GM23338 (cell line): ENCODE measurements around the gene ATP9B. TPM values are rescaled to one million over a fixed set of nuclear protein-coding genes. Genes with fewer than 3 reads are reported as not detected.

Experiments used
- ATAC-seq: fragments of 200-7000 bp; cut with Tn5 transposase; 3 replicates; pipeline ENCODE4 v1.9.1; 2020
- DNase-seq: peaks from one replicate; pipeline ENCODE4 v3.0.0-alpha.2; 2015; ENCODE audit warnings: low spot score
- H2AFZ ChIP-seq: fragments of 200-600 bp; sonication (generic); 2 replicates; pipeline ENCODE4 v1.8.0; 2016; ENCODE audit warnings: antibody characterized with exemption, mild to moderate bottlenecking, moderate library complexity
- H3F3A ChIP-seq: fragments of 200-600 bp; sonication (generic); replicated peaks from 2 replicates; pipeline ENCODE4 v1.8.0; 2017; ENCODE audit warnings: antibody characterized with exemption, mixed run types, low read depth
- H3K27ac ChIP-seq: fragments of 200-600 bp; sonication (generic); 2 replicates; pipeline ENCODE4 v1.6.1; 2016; ENCODE audit warnings: low read depth
- H3K27me3 ChIP-seq: fragments of 200-600 bp; sonication (generic); 2 replicates; pipeline ENCODE4 v1.8.0; 2016; ENCODE audit warnings: mild to moderate bottlenecking, mixed run types, moderate library complexity; ENCODE audit not compliant: insufficient read depth
- H3K36me3 ChIP-seq: fragments of 200-600 bp; sonication (generic); 2 replicates; pipeline ENCODE4 v1.8.0; 2016; ENCODE audit warnings: mild to moderate bottlenecking; ENCODE audit not compliant: insufficient read depth
- H3K4me1 ChIP-seq: fragments of 200-600 bp; sonication (generic); 2 replicates; pipeline ENCODE4 v1.8.0; 2016; ENCODE audit warnings: mild to moderate bottlenecking, moderate library complexity; ENCODE audit not compliant: insufficient read depth
- H3K4me2 ChIP-seq: fragments of 200-600 bp; sonication (generic); 2 replicates; pipeline ENCODE4 v1.7.1; 2017; ENCODE audit warnings: mixed run types
- H3K4me3 ChIP-seq: fragments of 200-600 bp; sonication (generic); 2 replicates; pipeline ENCODE4 v1.6.1; 2016; ENCODE audit warnings: mixed run types
- H3K79me2 ChIP-seq: fragments of 200-600 bp; sonication (generic); replicated peaks from 2 replicates; pipeline ENCODE4 v1.8.0; 2017; ENCODE audit warnings: mild to moderate bottlenecking; ENCODE audit not compliant: insufficient read depth
- H3K9me2 ChIP-seq: fragments of 200-600 bp; sonication (generic); 2 replicates; pipeline ENCODE4 v1.8.0; 2017; ENCODE audit not compliant: insufficient read depth
- H4K20me1 ChIP-seq: fragments of 200-600 bp; sonication (generic); replicated peaks from 2 replicates; pipeline ENCODE4 v1.8.0; 2017; ENCODE audit warnings: mild to moderate bottlenecking; ENCODE audit not compliant: insufficient read depth
- H3K27ac Mint-ChIP-seq: 2 replicates; pipeline ENCODE4 v1.8.0; 2020; ENCODE audit warnings: inconsistent platforms, mild to moderate bottlenecking, moderate library complexity, mixed read lengths
- H3K27me3 Mint-ChIP-seq: 3 replicates; pipeline ENCODE4 v1.8.0; 2022; ENCODE audit warnings: low read depth, mild to moderate bottlenecking, moderate library complexity, mixed read lengths, inconsistent platforms; ENCODE audit not compliant: insufficient read depth, poor library complexity
- H3K36me3 Mint-ChIP-seq: 3 replicates; pipeline ENCODE4 v1.8.0; 2021; ENCODE audit warnings: low read depth, mild to moderate bottlenecking, inconsistent platforms, moderate library complexity, mixed read lengths
- H3K4me1 Mint-ChIP-seq: 3 replicates; pipeline ENCODE4 v1.8.0; 2020; ENCODE audit warnings: mild to moderate bottlenecking, inconsistent platforms, mixed read lengths
- H3K4me3 Mint-ChIP-seq: 3 replicates; pipeline ENCODE4 v1.8.0; 2021; ENCODE audit warnings: moderate library complexity, mild to moderate bottlenecking, inconsistent platforms, mixed read lengths
- H3K9me3 Mint-ChIP-seq: 3 replicates; pipeline ENCODE4 v1.8.0; 2020; ENCODE audit warnings: moderate library complexity, mild to moderate bottlenecking, inconsistent platforms, mixed read lengths
- CREB1 ChIP-seq: fragments of 250-450 bp; sonication (Bioruptor Pico); IDR thresholded peaks from 2 replicates; pipeline ENCODE4 v1.5.0; 2020; ENCODE audit warnings: low read depth, mild to moderate bottlenecking, moderate library complexity
- EZH2 ChIP-seq: fragments of 200-600 bp; sonication (generic); IDR thresholded peaks from one replicate; pipeline ENCODE4 v1.8.0; 2017; ENCODE audit warnings: antibody characterized with exemption, mild to moderate bottlenecking, low read depth; ENCODE audit not compliant: unreplicated experiment
- EZH2phosphoT487 ChIP-seq: fragments of 200-600 bp; sonication (generic); IDR thresholded peaks from one replicate; pipeline ENCODE4 v1.8.1; 2018; ENCODE audit warnings: antibody characterized with exemption; ENCODE audit not compliant: unreplicated experiment
- JUNB ChIP-seq: IDR thresholded peaks from one replicate; pipeline ENCODE4 v1.6.1; 2016; ENCODE audit warnings: antibody characterized with exemption; ENCODE audit not compliant: unreplicated experiment
- NANOG ChIP-seq: IDR thresholded peaks from 2 replicates; pipeline ENCODE4 v1.6.1; 2016; ENCODE audit warnings: antibody characterized with exemption, borderline replicate concordance
- POLR2AphosphoS5 ChIP-seq: IDR thresholded peaks from 2 replicates; pipeline ENCODE4 v1.6.1; 2016; ENCODE audit warnings: antibody characterized with exemption, low read depth
- STAT1 ChIP-seq: IDR thresholded peaks from one replicate; pipeline ENCODE4 v1.6.1; 2016; ENCODE audit warnings: antibody characterized with exemption; ENCODE audit not compliant: unreplicated experiment
- ZNF331 ChIP-seq: fragments of 250-450 bp; sonication (Bioruptor Pico); IDR thresholded peaks from 2 replicates; pipeline ENCODE4 v1.5.0; 2020; ENCODE audit warnings: low read depth, mild to moderate bottlenecking, moderate library complexity
- polyA plus RNA-seq: library from polyadenylated mRNA; unstranded; fragments of >200 nt; fragmentation: Nextera tagmentation; extraction: Ambion mirVana; gene quantifications from 2 replicates; pipeline ENCODE4 v1.2.1, GENCODE V29; 2016
- total RNA-seq: library from RNA; depleted of rRNA; stranded (reverse); fragments of >200 nt; shearing (Covaris generic); gene quantifications from 2 replicates; pipeline ENCODE4 v1.2.3, GENCODE V29; 2014
- TF ChIP-seq, protein P1 (sequence below): IDR thresholded peaks from one replicate; pipeline ENCODE4 v1.6.1; 2018; ENCODE audit warnings: antibody characterized with exemption; ENCODE audit not compliant: unreplicated experiment
- TF ChIP-seq, protein P2 (sequence below): IDR thresholded peaks from 2 replicates; pipeline ENCODE4 v1.6.1; 2016; ENCODE audit warnings: antibody characterized with exemption
- TF ChIP-seq, protein P3 (sequence below), 2 experiments: fragments of 200-600 bp in 1 of 2; sonication (generic) in 1 of 2; conservative IDR thresholded peaks; 2 replicates each; pipeline versions ENCODE4 v1.5.1 to v1.6.1; 2016 to 2017; ENCODE audit warnings: antibody characterized with exemption in 2 of 2, low read depth in 2 of 2, mild to moderate bottlenecking in 2 of 2, moderate library complexity in 1 of 2

Gene ATP9B
- total and polyA plus RNA-seq, 2 experiments from 2014 or later: 14.2 to 25.6 TPM

DNA sequence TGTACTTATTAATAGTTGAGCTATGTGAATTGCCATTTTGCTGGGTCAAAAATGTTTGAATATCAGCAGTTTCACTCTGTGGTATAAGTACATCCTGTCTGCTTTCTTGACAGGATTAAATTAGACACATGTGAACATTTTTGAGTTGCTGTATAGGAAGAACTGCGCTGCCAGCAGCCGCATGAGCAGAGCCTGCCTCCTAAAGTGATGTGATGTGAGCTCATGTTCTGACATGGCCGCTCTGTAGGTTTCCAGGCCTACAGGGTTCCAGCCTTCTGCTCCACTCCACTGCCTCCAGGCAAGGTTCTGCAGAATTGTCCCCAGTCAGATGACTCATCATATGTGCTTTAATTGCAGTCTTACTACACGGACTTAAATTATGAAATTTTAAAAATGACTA lies 206.8 kb downstream of the ATP9B start (continued):
- TF ChIP-seq, protein P1, sequence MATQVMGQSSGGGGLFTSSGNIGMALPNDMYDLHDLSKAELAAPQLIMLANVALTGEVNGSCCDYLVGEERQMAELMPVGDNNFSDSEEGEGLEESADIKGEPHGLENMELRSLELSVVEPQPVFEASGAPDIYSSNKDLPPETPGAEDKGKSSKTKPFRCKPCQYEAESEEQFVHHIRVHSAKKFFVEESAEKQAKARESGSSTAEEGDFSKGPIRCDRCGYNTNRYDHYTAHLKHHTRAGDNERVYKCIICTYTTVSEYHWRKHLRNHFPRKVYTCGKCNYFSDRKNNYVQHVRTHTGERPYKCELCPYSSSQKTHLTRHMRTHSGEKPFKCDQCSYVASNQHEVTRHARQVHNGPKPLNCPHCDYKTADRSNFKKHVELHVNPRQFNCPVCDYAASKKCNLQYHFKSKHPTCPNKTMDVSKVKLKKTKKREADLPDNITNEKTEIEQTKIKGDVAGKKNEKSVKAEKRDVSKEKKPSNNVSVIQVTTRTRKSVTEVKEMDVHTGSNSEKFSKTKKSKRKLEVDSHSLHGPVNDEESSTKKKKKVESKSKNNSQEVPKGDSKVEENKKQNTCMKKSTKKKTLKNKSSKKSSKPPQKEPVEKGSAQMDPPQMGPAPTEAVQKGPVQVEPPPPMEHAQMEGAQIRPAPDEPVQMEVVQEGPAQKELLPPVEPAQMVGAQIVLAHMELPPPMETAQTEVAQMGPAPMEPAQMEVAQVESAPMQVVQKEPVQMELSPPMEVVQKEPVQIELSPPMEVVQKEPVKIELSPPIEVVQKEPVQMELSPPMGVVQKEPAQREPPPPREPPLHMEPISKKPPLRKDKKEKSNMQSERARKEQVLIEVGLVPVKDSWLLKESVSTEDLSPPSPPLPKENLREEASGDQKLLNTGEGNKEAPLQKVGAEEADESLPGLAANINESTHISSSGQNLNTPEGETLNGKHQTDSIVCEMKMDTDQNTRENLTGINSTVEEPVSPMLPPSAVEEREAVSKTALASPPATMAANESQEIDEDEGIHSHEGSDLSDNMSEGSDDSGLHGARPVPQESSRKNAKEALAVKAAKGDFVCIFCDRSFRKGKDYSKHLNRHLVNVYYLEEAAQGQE: no peak
- TF ChIP-seq CREB1 (no peak), ZNF331 (CRISPR knock-in tag) (no peak)
- TF ChIP-seq, protein P2, sequence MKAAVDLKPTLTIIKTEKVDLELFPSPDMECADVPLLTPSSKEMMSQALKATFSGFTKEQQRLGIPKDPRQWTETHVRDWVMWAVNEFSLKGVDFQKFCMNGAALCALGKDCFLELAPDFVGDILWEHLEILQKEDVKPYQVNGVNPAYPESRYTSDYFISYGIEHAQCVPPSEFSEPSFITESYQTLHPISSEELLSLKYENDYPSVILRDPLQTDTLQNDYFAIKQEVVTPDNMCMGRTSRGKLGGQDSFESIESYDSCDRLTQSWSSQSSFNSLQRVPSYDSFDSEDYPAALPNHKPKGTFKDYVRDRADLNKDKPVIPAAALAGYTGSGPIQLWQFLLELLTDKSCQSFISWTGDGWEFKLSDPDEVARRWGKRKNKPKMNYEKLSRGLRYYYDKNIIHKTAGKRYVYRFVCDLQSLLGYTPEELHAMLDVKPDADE: no peak

DNA sequence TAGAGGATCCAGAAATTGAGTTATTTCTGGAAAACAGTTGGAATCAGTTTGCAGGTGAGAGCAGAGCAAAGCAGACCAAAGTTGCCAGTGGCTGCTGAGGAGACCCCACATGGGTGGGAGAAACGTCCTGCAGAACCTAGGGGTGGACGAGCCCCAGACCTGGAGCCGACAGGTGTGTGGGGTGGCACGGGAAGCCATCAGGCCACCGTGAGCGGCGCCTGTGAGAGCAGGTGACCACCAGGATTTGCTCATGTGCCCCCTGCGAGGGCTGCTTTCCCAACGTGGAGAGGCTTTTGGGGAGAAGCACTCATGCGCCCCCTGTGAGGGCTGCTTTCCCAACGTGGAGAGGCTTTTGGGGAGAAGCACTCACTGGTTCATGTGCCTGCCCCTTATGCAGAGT lies 209.7 kb downstream of the ATP9B start:
- Mint-ChIP-seq H3K27ac (no peak overlapping the region), H3K9me3 (no peaks in the 10 kb centered on the region; the same call in 2 of the 3 replicates), H3K4me1 (peaks cover 14% of the 10 kb centered on the region), H3K36me3 (no peaks in the 10 kb centered on the region), H3K27me3 (no peaks in the 10 kb centered on the region), H3K4me3 (no peak overlapping the region)
- H3K4me2 ChIP-seq: no peak overlapping the region
- H4K20me1 ChIP-seq: no peaks in the 10 kb centered on the region
- DNase-seq (no peak), ATAC-seq (no peak)
- no peak overlapping the region for H2AFZ ChIP-seq
- no peaks in the 10 kb centered on the region for H3K27me3 ChIP-seq
- no peaks in the 10 kb centered on the region for H3F3A ChIP-seq
- no peaks in the 10 kb centered on the region for H3K36me3 ChIP-seq
- H3K4me3 ChIP-seq: no peak overlapping the region
- no peaks in the 10 kb centered on the region for H3K4me1 ChIP-seq
- H3K79me2 ChIP-seq: no peaks in the 10 kb centered on the region
- H3K9me2 ChIP-seq: no peaks in the 10 kb centered on the region
- H3K27ac ChIP-seq: no peak overlapping the region
- TF ChIP-seq, protein P3, sequence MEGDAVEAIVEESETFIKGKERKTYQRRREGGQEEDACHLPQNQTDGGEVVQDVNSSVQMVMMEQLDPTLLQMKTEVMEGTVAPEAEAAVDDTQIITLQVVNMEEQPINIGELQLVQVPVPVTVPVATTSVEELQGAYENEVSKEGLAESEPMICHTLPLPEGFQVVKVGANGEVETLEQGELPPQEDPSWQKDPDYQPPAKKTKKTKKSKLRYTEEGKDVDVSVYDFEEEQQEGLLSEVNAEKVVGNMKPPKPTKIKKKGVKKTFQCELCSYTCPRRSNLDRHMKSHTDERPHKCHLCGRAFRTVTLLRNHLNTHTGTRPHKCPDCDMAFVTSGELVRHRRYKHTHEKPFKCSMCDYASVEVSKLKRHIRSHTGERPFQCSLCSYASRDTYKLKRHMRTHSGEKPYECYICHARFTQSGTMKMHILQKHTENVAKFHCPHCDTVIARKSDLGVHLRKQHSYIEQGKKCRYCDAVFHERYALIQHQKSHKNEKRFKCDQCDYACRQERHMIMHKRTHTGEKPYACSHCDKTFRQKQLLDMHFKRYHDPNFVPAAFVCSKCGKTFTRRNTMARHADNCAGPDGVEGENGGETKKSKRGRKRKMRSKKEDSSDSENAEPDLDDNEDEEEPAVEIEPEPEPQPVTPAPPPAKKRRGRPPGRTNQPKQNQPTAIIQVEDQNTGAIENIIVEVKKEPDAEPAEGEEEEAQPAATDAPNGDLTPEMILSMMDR (conservative IDR thresholded peaks at IDR 0.05; ENCODE audit: low read depth in 2 of 2): no peak; a peak in 1 of 4 replicates
- TF ChIP-seq STAT1 (no peak), EZH2 (no peak), ZNF331 (CRISPR knock-in tag) (no peak), POLR2AphosphoS5 (no peak), CREB1 (no peak), JUNB (no peak), NANOG (no peak), EZH2phosphoT487 (no peak)
- TF ChIP-seq, protein P2: no peak
- TF ChIP-seq, protein P1: no peak
